ENCODE results near the gene KCNE4. TPM values are rescaled to one million over a fixed set of nuclear protein-coding genes. Genes with fewer than 3 reads are reported as not detected.

The KCNE4 gene
- polyA plus RNA-seq, 1 donor from 2014 or later, result not detected

DNA sequence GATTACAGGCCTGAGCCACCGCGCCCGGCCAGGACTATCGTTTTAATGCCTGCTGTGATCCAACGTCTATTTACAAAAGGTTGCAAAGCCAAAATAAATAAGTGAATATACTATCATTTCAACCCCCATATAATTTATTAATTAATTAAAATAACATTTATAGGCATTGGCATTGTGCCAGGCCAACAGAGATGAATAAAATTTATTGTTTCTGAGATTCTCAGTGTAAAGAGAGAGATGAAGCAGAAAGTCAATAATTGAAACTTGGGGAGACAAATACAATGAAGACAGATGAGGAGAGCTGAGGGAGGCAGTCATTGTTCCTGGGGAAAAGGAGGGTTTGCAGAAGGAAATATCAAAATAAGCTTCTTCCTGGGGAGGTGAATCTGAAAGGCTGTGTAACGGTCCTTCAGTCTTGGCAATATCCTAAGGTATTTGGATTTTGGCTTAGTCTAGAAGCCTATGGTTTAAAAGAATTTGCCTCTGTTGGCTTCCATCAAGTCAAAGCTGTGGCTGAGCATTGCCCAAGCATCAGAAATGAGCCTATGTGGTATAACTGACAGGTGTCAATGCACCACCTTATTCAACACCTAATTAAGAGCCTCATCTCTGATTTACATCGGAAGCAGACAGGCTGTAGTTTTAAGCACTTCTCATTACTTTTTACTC, 31.5 kb downstream of the KCNE4 start:
- no peak overlapping the region for H3K27ac ChIP-seq (ENCODE audit: low read length)
- no peaks in the 10 kb centered on the region for H3K36me3 ChIP-seq (ENCODE audit: insufficient read depth, low read length)
- H3F3A ChIP-seq (ENCODE audit: insufficient read depth, low read length, poor library complexity, severe bottlenecking), result no peaks in the 10 kb centered on the region
- no peaks in the 10 kb centered on the region for H3K27me3 ChIP-seq (ENCODE audit: insufficient read depth, low read depth, low read length)
- H2AFZ ChIP-seq (ENCODE audit: low read depth, low read length), result no peak overlapping the region
- H4K20me1 ChIP-seq (ENCODE audit: insufficient read depth), result no peaks in the 10 kb centered on the region
- no peaks in the 10 kb centered on the region for H3K9me3 ChIP-seq (ENCODE audit: low read length)
- no peak overlapping the region for H3K4me3 ChIP-seq (ENCODE audit: low read length)
- H3K9ac ChIP-seq (ENCODE audit: low read length), result no peak overlapping the region
- H3K79me2 ChIP-seq (replicated peaks; ENCODE audit: insufficient read depth, low read length), result no peaks in the 10 kb centered on the region
- H3K9me2 ChIP-seq (ENCODE audit: insufficient read depth, low read length), result no peaks in the 10 kb centered on the region
- TF ChIP-seq, protein P1, sequence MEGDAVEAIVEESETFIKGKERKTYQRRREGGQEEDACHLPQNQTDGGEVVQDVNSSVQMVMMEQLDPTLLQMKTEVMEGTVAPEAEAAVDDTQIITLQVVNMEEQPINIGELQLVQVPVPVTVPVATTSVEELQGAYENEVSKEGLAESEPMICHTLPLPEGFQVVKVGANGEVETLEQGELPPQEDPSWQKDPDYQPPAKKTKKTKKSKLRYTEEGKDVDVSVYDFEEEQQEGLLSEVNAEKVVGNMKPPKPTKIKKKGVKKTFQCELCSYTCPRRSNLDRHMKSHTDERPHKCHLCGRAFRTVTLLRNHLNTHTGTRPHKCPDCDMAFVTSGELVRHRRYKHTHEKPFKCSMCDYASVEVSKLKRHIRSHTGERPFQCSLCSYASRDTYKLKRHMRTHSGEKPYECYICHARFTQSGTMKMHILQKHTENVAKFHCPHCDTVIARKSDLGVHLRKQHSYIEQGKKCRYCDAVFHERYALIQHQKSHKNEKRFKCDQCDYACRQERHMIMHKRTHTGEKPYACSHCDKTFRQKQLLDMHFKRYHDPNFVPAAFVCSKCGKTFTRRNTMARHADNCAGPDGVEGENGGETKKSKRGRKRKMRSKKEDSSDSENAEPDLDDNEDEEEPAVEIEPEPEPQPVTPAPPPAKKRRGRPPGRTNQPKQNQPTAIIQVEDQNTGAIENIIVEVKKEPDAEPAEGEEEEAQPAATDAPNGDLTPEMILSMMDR (IDR thresholded peaks at IDR 0.05; ENCODE audit: poor library complexity, severe bottlenecking), result no peak
- TF ChIP-seq SMC3 (conservative IDR thresholded peaks at IDR 0.05; ENCODE audit: poor library complexity), result no peak
- H3K4me2 ChIP-seq (ENCODE audit: low read length), result no peak overlapping the region

- Histone ChIP-seq H3K9me2 (ENCODE audit: insufficient read depth, low read length) (no peaks in the 10 kb centered on the region), H3K27ac (ENCODE audit: low read length) (no peak overlapping the region), H3K4me3 (ENCODE audit: low read length) (no peak overlapping the region), H3K36me3 (ENCODE audit: insufficient read depth, low read length) (no peaks in the 10 kb centered on the region), H3F3A (ENCODE audit: insufficient read depth, low read length, poor library complexity, severe bottlenecking) (no peaks in the 10 kb centered on the region), H3K4me2 (ENCODE audit: low read length) (no peak overlapping the region), H2AFZ (ENCODE audit: low read depth, low read length) (no peak overlapping the region), H3K27me3 (ENCODE audit: insufficient read depth, low read depth, low read length) (no peaks in the 10 kb centered on the region), H3K9me3 (ENCODE audit: low read length) (no peaks in the 10 kb centered on the region), H4K20me1 (ENCODE audit: insufficient read depth) (no peaks in the 10 kb centered on the region), H3K79me2 (replicated peaks; ENCODE audit: insufficient read depth, low read length) (no peaks in the 10 kb centered on the region), H3K9ac (ENCODE audit: low read length) (no peak overlapping the region)
- TF ChIP-seq, protein P1 (IDR thresholded peaks at IDR 0.05; ENCODE audit: poor library complexity, severe bottlenecking), result no peak
- TF ChIP-seq, protein P2, sequence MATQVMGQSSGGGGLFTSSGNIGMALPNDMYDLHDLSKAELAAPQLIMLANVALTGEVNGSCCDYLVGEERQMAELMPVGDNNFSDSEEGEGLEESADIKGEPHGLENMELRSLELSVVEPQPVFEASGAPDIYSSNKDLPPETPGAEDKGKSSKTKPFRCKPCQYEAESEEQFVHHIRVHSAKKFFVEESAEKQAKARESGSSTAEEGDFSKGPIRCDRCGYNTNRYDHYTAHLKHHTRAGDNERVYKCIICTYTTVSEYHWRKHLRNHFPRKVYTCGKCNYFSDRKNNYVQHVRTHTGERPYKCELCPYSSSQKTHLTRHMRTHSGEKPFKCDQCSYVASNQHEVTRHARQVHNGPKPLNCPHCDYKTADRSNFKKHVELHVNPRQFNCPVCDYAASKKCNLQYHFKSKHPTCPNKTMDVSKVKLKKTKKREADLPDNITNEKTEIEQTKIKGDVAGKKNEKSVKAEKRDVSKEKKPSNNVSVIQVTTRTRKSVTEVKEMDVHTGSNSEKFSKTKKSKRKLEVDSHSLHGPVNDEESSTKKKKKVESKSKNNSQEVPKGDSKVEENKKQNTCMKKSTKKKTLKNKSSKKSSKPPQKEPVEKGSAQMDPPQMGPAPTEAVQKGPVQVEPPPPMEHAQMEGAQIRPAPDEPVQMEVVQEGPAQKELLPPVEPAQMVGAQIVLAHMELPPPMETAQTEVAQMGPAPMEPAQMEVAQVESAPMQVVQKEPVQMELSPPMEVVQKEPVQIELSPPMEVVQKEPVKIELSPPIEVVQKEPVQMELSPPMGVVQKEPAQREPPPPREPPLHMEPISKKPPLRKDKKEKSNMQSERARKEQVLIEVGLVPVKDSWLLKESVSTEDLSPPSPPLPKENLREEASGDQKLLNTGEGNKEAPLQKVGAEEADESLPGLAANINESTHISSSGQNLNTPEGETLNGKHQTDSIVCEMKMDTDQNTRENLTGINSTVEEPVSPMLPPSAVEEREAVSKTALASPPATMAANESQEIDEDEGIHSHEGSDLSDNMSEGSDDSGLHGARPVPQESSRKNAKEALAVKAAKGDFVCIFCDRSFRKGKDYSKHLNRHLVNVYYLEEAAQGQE (IDR thresholded peaks at IDR 0.05; ENCODE audit: borderline replicate concordance), result no peak
- TF ChIP-seq MXI1 (conservative IDR thresholded peaks at IDR 0.05; ENCODE audit: poor library complexity, severe bottlenecking) (no peak), RAD21 (conservative IDR thresholded peaks at IDR 0.05) (no peak), SMC3 (conservative IDR thresholded peaks at IDR 0.05; ENCODE audit: poor library complexity) (no peak), EZH2 (IDR thresholded peaks at IDR 0.05; ENCODE audit: borderline replicate concordance, insufficient read depth, low read length, poor library complexity, severe bottlenecking) (no peak), POLR2AphosphoS5 (IDR thresholded peaks at IDR 0.05) (no peak), TAF1 (IDR thresholded peaks at IDR 0.05; ENCODE audit: low read depth) (no peak), EP300 (conservative IDR thresholded peaks at IDR 0.05; ENCODE audit: poor library complexity, severe bottlenecking) (no peak)
Measured at GRCh38 chr2:223084873-223085272, 32.9 kb downstream of the KCNE4 start.
